Measurements from ENCODE around the gene RHBDL1. TPM values are rescaled to one million over a fixed set of nuclear protein-coding genes. Genes with fewer than 3 reads are reported as not detected.

RHBDL1 gene
- total RNA-seq, 4 donors from 2014 or later = 1.5 to 2.0 TPM; not detected in 2

GRCh38 chr16:628321-629061, 47.0 kb upstream of the RHBDL1 start:
- no peak for TF ChIP-seq POLR2A (IDR thresholded peaks at IDR 0.05)
- no peak for TF ChIP-seq CTCF (IDR thresholded peaks at IDR 0.05)
- H3K36me3 ChIP-seq = no peaks in the 10 kb centered on the region
- intact Hi-C loops (cut with DNase I; ENCODE audit: low total_unique reads) = no loop called here

GRCh38 chr16:629185-629832, 46.2 kb upstream of the RHBDL1 start:
- H3K27me3 ChIP-seq = no peaks in the 10 kb centered on the region
- H3K9me3 ChIP-seq = no peaks in the 10 kb centered on the region
- peaks cover 0 to 13% of the 10 kb centered on the region in 2 donors for H3K4me1 ChIP-seq
- peak; percentile 23 to 27 for DNase-seq
- H3K27ac ChIP-seq = peak overlapping the region in 1 of 2 donors; percentile 36
- intact Hi-C loops (cut with DNase I; ENCODE audit: low total_unique reads) = no loop called here
- no peaks in the 10 kb centered on the region for H3K36me3 ChIP-seq
- H3K4me3 ChIP-seq = no peak overlapping the region
- no peak for TF ChIP-seq POLR2A (IDR thresholded peaks at IDR 0.05)
- no peak for TF ChIP-seq CTCF (IDR thresholded peaks at IDR 0.05)

More at GRCh38 chr16:628321-629061, 47.0 kb upstream of the RHBDL1 start:
- DNase-seq = peak in 1 of 2 donors; percentile 21
- H3K4me1 ChIP-seq = peaks cover 0 to 13% of the 10 kb centered on the region in 2 donors
- H3K27me3 ChIP-seq = no peaks in the 10 kb centered on the region
- H3K9me3 ChIP-seq = no peaks in the 10 kb centered on the region
- no peak overlapping the region for H3K4me3 ChIP-seq
- no peak overlapping the region for H3K27ac ChIP-seq

GRCh38 chr16:629833-630248, 45.6 kb upstream of the RHBDL1 start:
- Histone ChIP-seq H3K4me3 (no peak overlapping the region), H3K27me3 (no peaks in the 10 kb centered on the region), H3K27ac (peak overlapping the region in 1 of 2 donors; percentile 36), H3K4me1 (peaks cover 0 to 13% of the 10 kb centered on the region in 2 donors), H3K9me3 (no peaks in the 10 kb centered on the region), H3K36me3 (no peaks in the 10 kb centered on the region)
- TF ChIP-seq POLR2A (IDR thresholded peaks at IDR 0.05) = no peak
- TF ChIP-seq CTCF (IDR thresholded peaks at IDR 0.05) = no peak
- intact Hi-C loops (cut with DNase I; ENCODE audit: low total_unique reads) = no loop called here
- DNase-seq = peak in 1 of 2 donors; percentile 38

GRCh38 chr16:630249-630814, 45.1 kb upstream of the RHBDL1 start:
- intact Hi-C loops (cut with DNase I; ENCODE audit: low total_unique reads) = no loop called here
- Histone ChIP-seq H3K4me3 (no peak overlapping the region), H3K27ac (peak overlapping the region in 1 of 2 donors; percentile 36), H3K4me1 (peaks cover 0 to 13% of the 10 kb centered on the region in 2 donors), H3K9me3 (no peaks in the 10 kb centered on the region), H3K36me3 (no peaks in the 10 kb centered on the region), H3K27me3 (no peaks in the 10 kb centered on the region)
- TF ChIP-seq CTCF (IDR thresholded peaks at IDR 0.05) (no peak), POLR2A (IDR thresholded peaks at IDR 0.05) (no peak)
- DNase-seq = peak in 1 of 2 donors; percentile 25

Measured in uterus (tissue), 4 donors.